GM18498 (cell line): ENCODE measurements around the gene DSCAML1.

Experiments used
- ATAC-seq: cut with Tn5 transposase; IDR thresholded peaks from one replicate; pipeline ENCODE4 v1.9.1; 2021; ENCODE audit warnings: mild to moderate bottlenecking, moderate library complexity; ENCODE audit not compliant: unreplicated experiment

DSCAML1 gene

GRCh38 chr11:117437791-117438130 is 359.3 kb downstream of the DSCAML1 start:
- ATAC-seq: no peak

DNA sequence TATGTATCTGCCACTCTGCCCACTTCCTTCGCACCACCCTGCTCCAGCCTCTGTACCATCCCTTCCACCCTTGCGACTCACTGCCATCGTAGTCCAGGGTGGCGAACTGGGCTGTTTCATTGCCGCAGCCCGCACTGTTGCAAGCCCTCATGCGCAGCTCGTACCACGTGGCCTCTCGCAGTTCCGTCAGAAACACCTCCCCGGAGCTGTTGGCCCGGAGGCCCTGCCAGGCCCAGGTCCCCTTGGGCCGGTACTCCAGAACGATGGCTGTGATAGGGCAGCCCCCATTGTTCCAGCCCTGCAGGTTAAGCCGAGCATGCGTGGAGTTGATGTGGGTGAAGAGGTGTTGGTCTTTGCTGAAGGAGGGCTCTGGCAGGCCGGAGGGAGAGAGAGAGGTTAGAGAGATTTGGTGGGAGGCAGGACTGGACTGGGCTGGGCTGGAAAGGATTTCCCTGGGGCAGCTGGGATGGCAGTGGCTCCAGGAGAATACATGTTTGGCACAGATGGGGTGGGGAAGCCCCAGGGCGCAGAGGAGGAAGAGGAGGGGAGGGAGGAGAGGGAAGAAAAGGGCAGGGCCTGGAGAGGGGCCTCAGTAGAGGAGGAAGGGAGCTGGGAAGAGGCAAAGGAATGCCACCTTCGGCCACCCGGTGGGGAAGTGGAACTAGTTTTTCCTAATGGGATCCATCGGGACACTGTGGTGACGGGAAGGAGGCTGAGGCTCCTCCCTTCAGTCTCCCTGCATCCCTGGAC is 359.8 kb downstream of the DSCAML1 start:
- ATAC-seq: no peak

DNA sequence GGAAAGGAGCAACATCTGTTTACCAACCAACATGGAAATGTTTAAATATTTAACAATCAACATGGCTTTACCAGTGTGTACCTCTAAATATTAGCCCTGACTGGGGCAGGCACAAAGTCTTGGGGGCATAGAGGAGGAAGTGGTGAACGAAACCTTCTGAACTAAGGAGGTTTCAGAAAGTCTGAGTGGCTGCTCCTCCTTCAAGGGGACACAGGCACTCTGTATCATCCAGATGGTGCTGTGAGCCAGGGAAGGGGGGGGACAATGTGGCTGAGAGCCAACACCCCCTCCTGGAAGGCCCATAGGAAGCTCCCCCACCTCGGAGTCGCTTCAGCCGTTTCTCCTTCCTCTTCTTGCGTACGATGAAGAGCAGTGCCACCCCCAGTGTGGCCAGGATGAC is 361.7 kb downstream of the DSCAML1 start:
- peak; percentile 63 for ATAC-seq

DNA sequence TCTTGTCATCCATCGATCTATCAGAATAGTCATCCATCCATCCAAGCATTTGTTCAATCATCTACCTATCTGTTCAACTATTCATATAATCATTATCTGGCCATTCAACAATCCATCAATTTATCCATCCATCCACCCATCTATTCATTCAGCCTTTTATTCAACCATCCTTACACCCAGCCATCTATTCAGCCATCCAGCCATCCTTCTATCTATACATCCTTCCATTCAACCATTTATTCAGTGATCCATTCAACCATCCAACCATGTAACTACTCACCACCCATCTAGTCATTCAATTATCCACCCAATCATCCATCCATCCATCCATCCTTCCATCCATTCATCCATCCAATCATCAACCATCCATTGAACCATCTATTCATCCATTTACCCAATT is 362.5 kb downstream of the DSCAML1 start:
- no peak for ATAC-seq

GRCh38 chr11:117433717-117434116 is 363.3 kb downstream of the DSCAML1 start:
- ATAC-seq: no peak

- ATAC-seq: no peak
These were observed 365.6 kb downstream of the DSCAML1 start for GRCh38 chr11:117431436-117431835.

DNA sequence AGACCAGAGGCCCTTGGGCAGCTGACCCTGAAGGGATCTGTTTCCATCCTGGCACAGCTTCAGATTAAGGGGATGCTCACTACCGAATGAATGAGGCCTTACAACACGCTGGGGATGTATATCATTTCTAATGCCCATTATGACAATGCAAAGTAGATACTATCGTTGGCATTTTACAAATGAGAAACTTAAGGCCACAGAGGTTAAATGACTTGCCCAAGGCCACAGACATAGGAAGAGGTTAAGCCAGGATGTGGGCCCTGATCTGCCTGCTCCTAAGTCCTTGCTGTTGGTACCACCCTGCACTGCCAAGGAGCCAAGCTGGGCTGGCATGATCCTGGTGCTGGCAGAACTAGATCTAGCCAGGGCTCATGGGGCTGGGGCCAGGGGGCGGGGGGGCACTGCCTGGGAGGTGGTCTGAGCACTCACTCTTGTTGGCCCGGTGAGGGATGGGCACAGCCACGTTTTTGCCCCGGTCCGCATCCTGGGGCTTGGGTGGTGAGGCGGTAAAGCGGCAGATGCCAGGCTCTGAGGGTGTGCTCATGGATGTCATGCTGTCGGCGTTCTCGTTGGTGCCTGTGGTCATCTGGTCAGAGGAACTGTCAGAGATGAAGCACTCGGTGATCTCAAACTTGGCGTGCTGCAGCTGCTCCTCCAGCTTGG is 366.6 kb downstream of the DSCAML1 start:
- ATAC-seq: no peak

DNA sequence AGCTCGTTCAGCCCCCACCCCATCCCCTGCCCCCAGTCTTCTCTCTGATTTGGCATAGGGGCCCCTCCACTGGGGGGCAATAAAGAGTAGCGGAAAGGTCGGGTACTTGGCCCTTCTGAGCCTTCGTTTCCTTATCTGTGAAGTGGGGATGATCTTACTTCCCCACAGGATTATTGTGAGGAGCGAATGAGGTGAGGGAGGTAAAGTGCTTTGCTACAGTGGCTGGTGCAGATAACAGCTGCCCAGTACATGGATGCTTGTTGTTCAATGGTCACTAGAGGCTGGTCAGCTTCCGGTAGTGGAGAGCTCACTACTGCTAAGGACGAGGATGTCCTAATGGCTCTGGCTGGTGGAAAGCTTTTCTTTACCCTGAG is 368.2 kb downstream of the DSCAML1 start:
- no peak for ATAC-seq

DNA sequence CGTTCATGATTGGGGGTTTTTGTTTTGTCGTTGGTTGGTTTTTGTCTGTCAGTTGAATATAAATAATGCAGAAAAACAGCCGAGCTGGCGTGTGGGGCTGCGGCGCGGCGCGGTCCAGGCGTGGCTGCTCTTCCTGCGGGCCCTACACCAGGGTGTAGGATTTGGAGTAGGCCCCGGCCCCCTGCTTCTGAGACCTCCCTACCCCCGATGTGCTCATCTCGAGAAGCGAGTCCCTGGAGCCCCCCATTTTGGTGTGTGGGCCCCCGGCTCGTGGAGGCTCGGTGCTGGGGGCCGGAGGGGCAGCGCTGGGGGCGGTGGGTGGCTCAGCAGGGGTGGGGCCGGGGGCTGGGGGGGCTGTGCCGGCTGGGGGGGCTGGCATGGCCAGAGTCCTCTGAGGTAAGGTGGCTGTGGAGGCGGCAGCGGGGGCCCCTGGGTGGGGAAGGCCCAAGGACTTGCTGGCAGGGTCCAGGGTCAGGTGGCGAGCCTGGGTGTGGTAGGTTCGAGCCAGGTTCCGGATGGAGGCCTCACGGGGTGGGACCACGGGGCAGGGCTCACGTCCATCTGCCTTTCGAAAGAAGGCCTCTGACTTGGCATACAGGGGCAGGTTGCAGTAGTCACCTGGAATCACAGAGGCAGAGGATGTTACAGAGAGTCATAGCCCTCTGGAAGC is 368.7 kb downstream of the DSCAML1 start:
- no peak for ATAC-seq

DNA sequence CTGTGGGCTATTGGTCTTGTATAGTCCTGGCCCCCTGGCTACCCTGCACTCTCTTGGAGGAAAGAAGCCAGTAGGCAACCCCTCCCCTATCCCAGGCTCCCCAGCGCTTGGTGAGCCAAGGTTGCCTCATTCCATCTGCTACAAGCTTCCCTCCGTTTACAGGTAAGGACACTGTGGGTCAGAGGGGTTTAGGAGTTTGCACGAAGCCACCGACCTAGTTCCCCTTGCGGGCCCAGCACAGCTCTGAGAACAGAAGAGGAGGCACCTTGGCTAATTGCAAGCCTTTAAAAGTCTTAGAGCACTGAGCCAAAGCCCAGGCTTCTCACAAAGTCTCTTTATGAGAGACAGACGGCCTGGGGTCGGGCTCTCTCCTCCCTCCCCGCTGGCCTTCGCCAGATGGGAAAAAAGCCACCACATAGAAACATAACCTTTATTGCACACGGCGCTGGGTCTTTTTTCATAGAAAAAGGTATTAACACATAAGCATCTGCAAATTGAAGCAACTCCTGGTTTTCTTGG is 369.6 kb downstream of the DSCAML1 start:
- no peak for ATAC-seq

- no peak for ATAC-seq
These were observed 370.1 kb downstream of the DSCAML1 start for GRCh38 chr11:117426941-117427340.

DNA sequence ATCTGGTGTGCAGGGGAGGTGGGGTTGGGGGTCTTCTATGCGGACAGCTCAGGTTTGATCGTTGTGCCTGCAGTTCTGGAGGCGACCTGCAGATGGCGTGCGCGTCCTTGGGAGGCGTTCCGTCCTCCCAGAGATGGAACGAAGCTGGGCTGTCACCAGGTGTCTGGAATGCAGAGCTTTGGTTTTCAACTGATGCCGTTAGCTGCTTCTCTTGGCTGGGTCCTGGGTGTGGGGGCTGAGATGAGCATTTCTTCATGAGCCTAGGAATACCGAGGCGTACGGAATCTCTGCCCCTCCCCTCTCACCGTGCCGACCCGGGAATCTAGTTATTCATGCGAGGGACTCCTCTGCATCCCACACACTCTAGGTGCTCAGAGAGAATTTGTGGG is 370.7 kb downstream of the DSCAML1 start:
- ATAC-seq: no peak

GRCh38 chr11:117425679-117426296 is 371.2 kb downstream of the DSCAML1 start:
- no peak for ATAC-seq

- no peak for ATAC-seq
These were observed 372.2 kb downstream of the DSCAML1 start for GRCh38 chr11:117424781-117425180.

GRCh38 chr11:117423046-117423575 is 373.9 kb downstream of the DSCAML1 start:
- no peak for ATAC-seq

DNA sequence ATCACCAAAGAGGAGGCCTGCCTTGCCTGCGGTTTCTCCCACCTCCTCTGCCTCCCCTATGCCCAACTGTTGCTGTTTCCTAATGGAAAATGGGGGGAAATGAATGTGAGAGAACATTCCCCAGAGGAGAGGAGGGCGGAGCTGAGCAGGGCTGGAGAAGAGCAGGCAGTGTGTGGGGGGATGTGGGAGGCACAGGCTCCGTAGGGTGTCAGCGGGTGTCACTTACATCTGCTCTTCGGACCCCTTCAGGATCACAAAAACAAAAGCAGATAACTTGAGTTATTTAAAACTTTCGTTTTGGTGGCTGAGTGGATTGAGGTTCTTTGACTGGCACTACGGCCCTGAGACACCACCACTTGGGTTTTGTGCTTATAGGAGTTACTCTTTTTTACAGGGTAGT is 375.5 kb downstream of the DSCAML1 start:
- no peak for ATAC-seq

DNA sequence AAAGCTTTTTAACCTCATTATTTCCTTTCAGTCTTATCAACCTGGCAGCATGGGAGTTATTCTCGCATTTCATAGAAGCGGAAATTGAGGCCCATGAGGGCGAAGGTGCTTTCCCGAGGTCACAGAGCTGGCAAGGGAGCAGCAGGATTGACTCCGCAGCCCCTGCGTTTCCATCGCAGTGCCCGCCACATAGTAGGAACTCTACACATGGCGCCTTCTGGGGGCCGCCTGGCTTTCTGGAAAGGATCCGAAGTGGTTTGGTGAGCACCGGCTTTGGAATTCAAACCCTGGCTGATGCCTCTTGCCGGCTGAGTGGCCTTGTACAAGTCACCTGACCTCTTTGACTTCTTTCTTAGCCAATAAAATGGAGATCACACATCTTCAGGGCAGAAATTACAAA is 376.0 kb downstream of the DSCAML1 start:
- ATAC-seq: no peak

DNA sequence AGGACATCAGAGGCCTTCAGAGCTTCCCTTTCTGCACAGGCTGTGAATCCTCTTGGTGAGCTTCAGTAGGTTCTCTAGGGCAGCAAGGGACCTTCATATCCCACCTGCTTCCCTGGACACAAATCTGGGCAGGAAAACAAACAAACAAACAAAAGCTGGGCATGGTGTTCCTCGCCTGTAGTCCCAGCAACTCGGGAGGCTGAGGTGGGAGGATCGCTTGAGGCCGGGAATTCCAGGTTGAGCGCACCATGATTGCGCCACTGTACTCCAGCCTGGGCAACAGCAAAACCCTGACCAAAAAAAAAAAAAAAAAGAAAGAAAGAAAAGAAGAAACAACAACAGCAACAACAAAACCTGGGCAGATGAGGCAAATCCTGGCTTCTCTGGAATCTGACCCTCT is 376.4 kb downstream of the DSCAML1 start:
- no peak for ATAC-seq

DNA sequence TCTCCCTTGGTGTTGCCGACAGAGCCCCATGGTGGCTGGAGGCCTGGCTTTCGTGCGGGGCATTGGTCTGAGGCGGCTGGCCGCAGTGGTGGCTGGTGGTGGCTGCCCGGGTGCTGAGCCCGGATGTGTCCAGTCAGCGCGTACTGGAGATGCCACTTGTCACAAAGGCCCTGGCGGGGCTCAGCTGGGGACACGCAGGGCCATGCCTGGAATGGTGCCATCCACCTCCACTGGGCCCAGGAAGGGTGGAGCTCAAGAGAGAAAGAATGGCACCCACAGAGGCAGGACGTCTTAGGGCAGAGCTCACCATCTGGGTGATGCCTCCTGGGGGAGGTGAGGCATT is 376.9 kb downstream of the DSCAML1 start:
- ATAC-seq: no peak

GRCh38 chr11:117419482-117420142 is 377.4 kb downstream of the DSCAML1 start:
- no peak for ATAC-seq
